Left hindlimb (tissue), 1 donor: ENCODE results near the gene CUL4B.
"Not testable (repeated sequence)": the region's sequence is repeated elsewhere in the genome, so short reads cannot be mapped to it uniquely, and the experiment has no call there.

Experiments used
- DNase-seq: peaks from one replicate; pipeline ENCODE4 v3.0.0-alpha.2; 2018

Gene CUL4B

GRCh38 chrX:120560842-120561633 is at the start of gene CUL4B:
Gene CUL4B (minus strand): TSS chrX:120560962. CDS start chrX:120560638, 324 bp downstream.
- peak; percentile 97 for DNase-seq

- peak; percentile 39 for DNase-seq
Observed at GRCh38 chrX:120604361-120604782, 43.6 kb upstream of the CUL4B start.

DNA sequence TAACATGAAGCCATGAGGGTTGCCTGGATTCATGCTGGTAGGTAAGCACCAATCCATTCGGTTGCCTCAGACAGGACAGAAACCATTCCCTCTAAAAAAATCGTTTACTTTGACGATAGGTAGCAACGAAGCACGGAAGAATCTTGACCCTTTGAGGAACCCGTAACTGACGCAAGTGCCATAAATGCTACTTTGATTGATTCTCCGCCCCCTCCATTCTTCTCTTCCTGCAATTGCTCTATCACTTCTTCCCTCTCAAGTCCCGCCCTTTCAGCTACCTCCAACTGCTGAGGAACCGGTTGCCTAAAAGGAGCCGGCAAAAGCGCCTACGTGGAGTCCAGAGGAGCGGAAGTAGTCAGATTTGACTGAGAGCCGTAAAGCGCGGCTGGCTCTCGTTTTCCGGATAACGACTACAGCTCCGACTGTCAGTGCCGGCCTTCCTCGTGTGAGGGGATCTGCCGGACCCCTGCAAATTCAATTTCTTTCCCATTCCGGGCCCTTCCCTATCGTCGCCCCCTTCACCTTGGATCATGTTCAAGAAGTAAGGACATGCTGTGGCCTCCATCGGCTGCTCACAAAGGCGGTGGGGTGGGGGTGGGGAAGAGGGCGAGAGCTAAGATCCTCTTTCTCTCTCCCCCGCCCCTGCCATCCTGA is 43.1 kb upstream of the CUL4B start, which contains the start of gene MCTS1:
Gene MCTS1 (plus strand): TSS at position 395 of the 654 bp plus-strand sequence. CDS start 136 bp downstream, at position 531.
- peak; percentile 90 for DNase-seq

- no peak for DNase-seq
Observed at GRCh38 chrX:120585702-120586101, 24.9 kb upstream of the CUL4B start.

GRCh38 chrX:120575379-120576114 is 14.8 kb upstream of the CUL4B start:
- no peak for DNase-seq

- not testable (repeated sequence) for DNase-seq
Observed at GRCh38 chrX:120573806-120574205, 13.0 kb upstream of the CUL4B start.

DNA sequence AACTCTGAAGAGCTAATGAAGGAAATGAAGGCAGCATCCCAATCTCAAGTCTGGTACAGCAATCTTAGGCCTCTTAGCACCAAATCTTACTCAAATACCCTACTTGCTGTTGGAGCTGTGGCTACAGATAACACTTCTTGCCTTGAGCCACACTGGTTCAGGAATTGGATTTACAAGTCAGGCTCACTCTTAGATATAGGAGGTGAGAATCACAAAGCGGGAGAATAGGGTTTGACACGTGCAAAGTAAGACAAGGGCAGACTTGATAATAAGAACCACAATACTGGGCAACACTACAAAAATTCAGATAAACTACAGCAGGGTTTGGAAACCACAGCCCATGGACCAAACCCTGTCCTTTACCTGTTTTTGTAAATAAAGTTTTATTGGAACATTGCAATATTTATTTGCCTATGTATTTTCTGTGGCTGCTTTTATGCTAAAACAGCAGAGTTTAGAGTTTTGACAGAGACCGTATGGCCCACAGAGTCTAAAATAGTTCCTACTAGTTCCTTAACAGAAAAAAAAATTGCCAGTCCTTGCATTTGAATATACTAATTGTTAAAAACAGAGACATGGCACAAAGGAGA is 9.3 kb upstream of the CUL4B start:
- DNase-seq, result no peak

GRCh38 chrX:120568609-120569008 is 7.8 kb upstream of the CUL4B start:
- no peak for DNase-seq

- no peak for DNase-seq
Observed at GRCh38 chrX:120568035-120568434, 7.3 kb upstream of the CUL4B start.

GRCh38 chrX:120566817-120567216 is 6.1 kb upstream of the CUL4B start:
- no peak for DNase-seq

DNA sequence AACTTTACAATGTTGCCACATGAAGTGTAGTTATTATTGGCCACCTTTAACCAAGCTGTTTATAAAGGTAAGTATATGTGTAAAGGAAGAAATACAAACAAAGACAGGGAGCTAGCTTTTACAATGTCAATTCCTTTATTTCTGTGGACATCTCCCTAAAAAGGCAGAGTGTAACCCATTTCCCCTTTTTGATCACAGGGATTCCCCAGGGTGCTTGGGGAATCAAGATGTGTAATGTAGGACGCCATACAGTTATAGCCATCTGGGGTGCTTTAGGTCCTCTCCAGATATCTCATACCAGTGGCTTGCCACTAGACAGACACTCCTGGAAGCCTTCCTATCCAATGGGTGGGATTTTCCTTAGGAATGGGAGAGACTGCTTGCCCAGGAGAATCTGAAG is 4.2 kb upstream of the CUL4B start:
- no peak for DNase-seq

DNA sequence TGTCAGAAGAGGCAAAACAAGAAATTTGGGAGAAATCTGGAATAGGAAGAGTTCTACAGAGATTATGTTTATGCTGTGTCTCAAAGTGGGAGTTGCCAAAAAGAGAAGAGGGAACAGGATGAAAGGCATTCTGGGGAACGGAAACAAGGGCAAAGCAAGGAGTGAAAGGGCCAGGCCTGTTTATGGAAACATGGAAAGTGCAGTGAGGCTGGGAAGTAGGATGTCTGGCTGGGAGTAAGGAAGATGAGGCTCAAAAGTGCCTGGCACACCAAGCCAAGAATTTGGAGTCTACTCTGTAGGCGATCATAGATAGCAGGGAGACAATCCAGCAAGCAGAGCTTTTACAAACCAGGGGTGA is 1.8 kb upstream of the CUL4B start:
- no peak for DNase-seq

- DNase-seq, result no peak
Observed at GRCh38 chrX:120561634-120562568, 1.1 kb upstream of the CUL4B start.

GRCh38 chrX:120560405-120560841 is 339 bp downstream of the CUL4B start:
- no peak for DNase-seq

DNA sequence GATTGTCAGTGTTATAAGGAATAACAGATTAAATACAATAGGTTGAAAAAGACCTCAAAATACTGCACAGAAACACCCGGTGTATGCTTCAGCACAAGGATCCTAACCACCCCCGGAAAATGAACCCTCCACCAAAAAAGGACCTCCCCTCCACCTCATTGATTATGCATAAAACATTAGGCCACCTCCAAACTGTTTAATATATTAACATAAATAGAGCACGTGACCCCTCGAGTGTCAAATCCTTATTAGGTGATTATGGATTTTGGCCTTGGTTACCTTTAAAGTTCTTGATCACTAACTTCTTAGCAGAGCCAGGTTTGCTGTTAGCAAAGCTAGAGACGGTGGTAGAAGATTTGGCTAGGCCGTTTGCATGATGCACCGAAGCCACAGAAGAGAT is 958 bp downstream of the CUL4B start:
- DNase-seq, result no peak

GRCh38 chrX:120556251-120556650 is 4.5 kb downstream of the CUL4B start:
- no peak for DNase-seq

GRCh38 chrX:120549483-120550452 is 11.0 kb downstream of the CUL4B start:
- no peak for DNase-seq

DNA sequence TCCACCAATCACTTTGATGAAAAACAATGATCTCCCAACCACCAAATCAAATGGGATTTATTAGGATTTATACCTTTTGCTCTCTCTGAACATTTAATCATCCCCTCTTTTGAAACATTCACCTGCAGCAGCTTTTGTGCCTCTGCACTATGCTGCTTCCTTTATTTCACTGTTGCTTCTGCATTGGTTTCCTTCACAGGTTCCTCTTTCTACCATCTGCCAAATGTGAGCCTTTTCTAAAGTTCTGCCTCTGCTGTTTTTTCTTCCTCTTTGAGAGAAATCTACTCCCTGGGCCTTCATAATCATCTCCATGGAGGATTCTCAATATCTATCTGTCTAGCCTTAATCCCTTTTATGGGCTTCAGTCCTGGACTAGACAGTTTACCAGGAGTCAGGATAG is 24.7 kb downstream of the CUL4B start:
- no peak for DNase-seq

DNA sequence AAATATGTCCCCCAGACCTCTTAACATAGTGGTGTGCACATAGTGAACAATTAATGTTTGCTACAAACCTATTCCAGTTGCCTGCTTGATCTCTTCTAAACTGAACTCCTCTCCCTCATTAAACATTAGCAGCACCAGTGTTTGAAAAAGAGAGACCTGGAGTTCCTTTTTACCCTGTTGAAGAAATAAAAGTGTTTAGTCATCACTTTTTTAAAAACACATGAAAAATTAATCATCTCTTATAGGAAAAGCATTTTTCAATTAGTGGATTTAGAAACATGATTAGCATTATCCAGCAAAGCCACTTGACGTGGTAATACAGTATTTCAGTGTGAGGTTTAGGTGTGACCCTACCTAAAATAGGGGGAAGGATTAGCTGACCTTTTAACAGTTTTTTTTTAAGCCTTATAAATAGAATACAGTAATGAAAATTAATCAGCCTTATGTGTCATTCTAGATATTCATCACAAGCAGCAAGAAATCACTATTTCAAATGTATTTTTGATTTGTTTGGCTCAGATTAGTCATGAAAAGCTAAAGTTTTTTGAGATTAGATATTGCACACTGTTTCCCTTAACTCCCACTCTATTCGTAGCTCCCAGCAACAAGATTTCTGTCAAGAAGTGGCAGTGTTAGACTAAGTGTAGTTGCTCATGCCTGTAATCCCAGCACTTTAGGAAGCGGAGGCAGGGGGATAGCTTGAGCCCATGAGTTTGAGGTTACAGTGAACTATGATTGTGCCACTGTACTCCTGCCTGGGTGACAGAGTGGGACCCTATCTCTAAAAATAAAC is 26.2 kb downstream of the CUL4B start:
- no peak for DNase-seq

DNA sequence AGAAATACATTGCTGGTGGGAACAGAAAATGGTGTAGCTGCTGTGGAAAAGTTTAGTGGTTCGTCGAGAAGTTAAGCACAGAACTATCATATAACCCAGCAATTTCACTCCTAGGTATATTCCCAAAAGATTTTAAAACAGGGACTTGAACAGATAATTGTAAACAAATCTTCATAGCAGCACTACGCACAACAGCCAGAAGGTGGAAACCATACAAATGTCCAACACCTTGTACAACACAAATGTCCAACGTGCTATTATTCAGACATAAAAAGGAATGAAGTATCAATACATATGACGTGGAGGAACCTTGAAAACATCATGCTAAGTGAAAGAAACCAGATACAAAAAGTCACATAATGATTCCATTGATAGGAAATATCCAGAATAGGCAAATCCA is 37.9 kb downstream of the CUL4B start:
- DNase-seq, result no peak
